Measurements from ENCODE around the gene PPP1R1C.

The PPP1R1C gene

DNA sequence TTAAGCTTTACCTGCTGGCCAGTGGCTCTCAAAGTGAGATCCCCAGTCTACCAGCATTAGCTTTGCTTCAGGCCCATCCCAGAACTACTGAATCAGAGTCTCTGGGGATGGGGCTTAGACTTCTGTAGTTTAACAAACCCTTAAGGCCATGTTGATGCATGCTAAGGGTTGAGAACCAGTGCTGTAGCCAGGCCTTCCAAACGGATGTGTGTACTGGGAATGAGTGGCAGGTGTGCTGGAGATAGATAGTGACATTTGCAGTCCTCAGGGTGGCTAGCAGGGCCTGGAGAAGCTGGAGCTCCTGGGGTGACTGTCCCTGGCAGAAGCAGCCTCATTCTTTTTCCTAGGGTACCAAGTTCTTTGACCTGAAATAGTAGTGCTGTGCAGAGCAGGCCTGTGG is 148.5 kb downstream of the PPP1R1C start:
- H3K4me1 ChIP-seq (ENCODE audit: control insufficient read depth in 2 of 2, insufficient read depth in 2 of 2, low read length in 2 of 2), result no peaks in the 10 kb centered on the region
- no peak overlapping the region for H3K9ac ChIP-seq (ENCODE audit: low read depth in 1 of 2, low read length in 2 of 2)
- H3K9me3 ChIP-seq (ENCODE audit: control insufficient read depth in 2 of 2, low read length in 2 of 2), result no peaks in the 10 kb centered on the region
- H3K36me3 ChIP-seq (ENCODE audit: control insufficient read depth in 2 of 2, insufficient read depth in 2 of 2, low read length in 2 of 2), result no peaks in the 10 kb centered on the region
- H3K27me3 ChIP-seq (ENCODE audit: control insufficient read depth in 2 of 2, insufficient read depth in 2 of 2, low read length in 2 of 2), result no peaks in the 10 kb centered on the region
- H3K4me3 ChIP-seq (ENCODE audit: low read length in 2 of 2), result no peak overlapping the region
- H3K27ac ChIP-seq (ENCODE audit: low read depth in 2 of 2, low read length in 2 of 2), result no peak overlapping the region

DNA sequence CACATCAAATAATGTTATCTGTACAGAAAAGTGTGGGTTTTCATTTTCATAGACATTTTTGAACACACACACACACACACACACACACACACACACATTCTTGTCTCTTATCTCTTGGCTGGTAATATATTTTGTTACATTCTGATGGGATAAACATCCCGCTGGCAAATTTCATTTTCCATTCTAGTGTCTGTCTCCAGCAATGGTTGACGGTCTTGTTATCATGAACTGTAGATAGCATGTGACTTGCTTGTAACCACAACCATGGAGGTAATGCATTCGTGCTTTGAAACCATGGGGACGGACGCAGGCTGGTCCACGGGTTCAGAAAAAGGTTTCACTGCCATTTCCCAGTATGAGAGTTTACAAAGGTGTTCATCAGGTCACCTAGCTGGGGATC is 156.4 kb downstream of the PPP1R1C start:
- no peaks in the 10 kb centered on the region for H3K27me3 ChIP-seq (ENCODE audit: control insufficient read depth in 2 of 2, insufficient read depth in 2 of 2, low read length in 2 of 2)
- H3K36me3 ChIP-seq (ENCODE audit: control insufficient read depth in 2 of 2, insufficient read depth in 2 of 2, low read length in 2 of 2), result no peaks in the 10 kb centered on the region
- H3K4me3 ChIP-seq (ENCODE audit: low read length in 2 of 2), result no peak overlapping the region
- H3K9me3 ChIP-seq (ENCODE audit: control insufficient read depth in 2 of 2, low read length in 2 of 2), result no peaks in the 10 kb centered on the region
- no peak overlapping the region for H3K9ac ChIP-seq (ENCODE audit: low read depth in 1 of 2, low read length in 2 of 2)
- no peak overlapping the region for H3K27ac ChIP-seq (ENCODE audit: low read depth in 2 of 2, low read length in 2 of 2)
- H3K4me1 ChIP-seq (ENCODE audit: control insufficient read depth in 2 of 2, insufficient read depth in 2 of 2, low read length in 2 of 2), result no peaks in the 10 kb centered on the region

DNA sequence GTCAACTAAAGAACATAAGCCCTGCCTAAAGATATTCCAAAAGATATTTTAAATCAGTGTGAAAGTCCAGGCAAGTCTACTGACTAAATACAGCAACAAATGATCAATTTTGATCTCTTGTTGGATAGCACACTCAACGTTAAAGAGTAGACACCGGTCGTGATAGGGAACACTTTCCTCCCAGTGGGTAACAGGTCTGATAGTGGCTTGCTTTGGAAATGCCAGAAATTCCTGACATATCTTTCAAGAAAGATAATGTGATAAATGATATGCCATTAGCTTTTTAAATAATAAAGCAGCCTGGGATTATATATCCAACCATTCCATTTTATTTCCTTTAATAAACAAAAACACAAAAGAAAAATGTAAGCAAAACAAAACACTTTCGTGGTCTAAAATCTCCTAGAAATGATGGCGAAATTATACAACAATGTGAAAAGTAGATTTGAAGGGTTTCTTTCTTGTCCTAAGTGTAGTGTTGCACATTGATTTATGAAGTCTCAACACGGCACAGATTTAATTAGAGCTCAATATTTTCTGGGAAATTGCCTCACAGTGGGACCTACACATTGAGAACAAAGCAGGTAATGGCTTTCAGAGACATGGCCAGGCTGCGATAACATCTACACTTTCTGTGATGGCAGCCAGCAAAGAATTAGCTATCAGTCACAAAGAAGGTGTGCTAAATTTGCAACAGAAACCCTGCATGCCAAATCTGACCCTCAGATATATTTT is 158.6 kb downstream of the PPP1R1C start:
- no peaks in the 10 kb centered on the region for H3K27me3 ChIP-seq (ENCODE audit: control insufficient read depth in 2 of 2, insufficient read depth in 2 of 2, low read length in 2 of 2)
- H3K36me3 ChIP-seq (ENCODE audit: control insufficient read depth in 2 of 2, insufficient read depth in 2 of 2, low read length in 2 of 2), result no peaks in the 10 kb centered on the region
- no peak overlapping the region for H3K4me3 ChIP-seq (ENCODE audit: low read length in 2 of 2)
- no peak overlapping the region for H3K9ac ChIP-seq (ENCODE audit: low read depth in 1 of 2, low read length in 2 of 2)
- H3K4me1 ChIP-seq (ENCODE audit: control insufficient read depth in 2 of 2, insufficient read depth in 2 of 2, low read length in 2 of 2), result no peaks in the 10 kb centered on the region
- H3K9me3 ChIP-seq (ENCODE audit: control insufficient read depth in 2 of 2, low read length in 2 of 2), result no peaks in the 10 kb centered on the region
- H3K27ac ChIP-seq (ENCODE audit: low read depth in 2 of 2, low read length in 2 of 2), result no peak overlapping the region

GRCh38 chr2:182144776-182145165 is 159.1 kb downstream of the PPP1R1C start:
- H3K9ac ChIP-seq (ENCODE audit: low read depth in 1 of 2, low read length in 2 of 2), result no peak overlapping the region
- no peak overlapping the region for H3K27ac ChIP-seq (ENCODE audit: low read depth in 2 of 2, low read length in 2 of 2)
- H3K4me1 ChIP-seq (ENCODE audit: control insufficient read depth in 2 of 2, insufficient read depth in 2 of 2, low read length in 2 of 2), result no peaks in the 10 kb centered on the region
- H3K27me3 ChIP-seq (ENCODE audit: control insufficient read depth in 2 of 2, insufficient read depth in 2 of 2, low read length in 2 of 2), result no peaks in the 10 kb centered on the region
- H3K36me3 ChIP-seq (ENCODE audit: control insufficient read depth in 2 of 2, insufficient read depth in 2 of 2, low read length in 2 of 2), result no peaks in the 10 kb centered on the region
- H3K4me3 ChIP-seq (ENCODE audit: low read length in 2 of 2), result no peak overlapping the region
- H3K9me3 ChIP-seq (ENCODE audit: control insufficient read depth in 2 of 2, low read length in 2 of 2), result no peaks in the 10 kb centered on the region

GRCh38 chr2:182148344-182148743 is 162.7 kb downstream of the PPP1R1C start:
- H3K9ac ChIP-seq (ENCODE audit: low read depth in 1 of 2, low read length in 2 of 2), result no peak overlapping the region
- H3K4me1 ChIP-seq (ENCODE audit: control insufficient read depth in 2 of 2, insufficient read depth in 2 of 2, low read length in 2 of 2), result no peaks in the 10 kb centered on the region
- no peak overlapping the region for H3K27ac ChIP-seq (ENCODE audit: low read depth in 2 of 2, low read length in 2 of 2)
- no peaks in the 10 kb centered on the region for H3K27me3 ChIP-seq (ENCODE audit: control insufficient read depth in 2 of 2, insufficient read depth in 2 of 2, low read length in 2 of 2)
- no peaks in the 10 kb centered on the region for H3K36me3 ChIP-seq (ENCODE audit: control insufficient read depth in 2 of 2, insufficient read depth in 2 of 2, low read length in 2 of 2)
- no peaks in the 10 kb centered on the region for H3K9me3 ChIP-seq (ENCODE audit: control insufficient read depth in 2 of 2, low read length in 2 of 2)
- no peak overlapping the region for H3K4me3 ChIP-seq (ENCODE audit: low read length in 2 of 2)

DNA sequence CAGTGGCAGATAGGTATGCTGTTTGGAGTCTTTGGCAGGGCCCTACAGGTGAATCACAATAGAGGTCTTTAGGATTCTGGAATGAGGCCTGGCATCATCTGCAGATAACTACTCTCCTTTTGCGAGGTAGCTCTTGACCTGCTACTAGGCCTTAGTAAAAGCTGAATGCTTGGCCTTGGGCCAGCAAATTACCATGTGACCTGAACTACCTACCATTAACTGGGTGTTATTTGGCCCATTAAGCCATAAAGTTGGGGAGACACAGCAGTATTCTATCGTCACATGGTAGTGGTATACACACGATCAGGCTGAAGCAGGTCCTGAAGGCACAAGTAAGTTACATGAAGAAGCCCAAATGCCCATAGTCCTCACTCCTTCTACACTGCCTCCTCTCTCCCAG is 178.2 kb downstream of the PPP1R1C start:
- H3K9me3 ChIP-seq (ENCODE audit: control insufficient read depth in 2 of 2, low read length in 2 of 2), result no peaks in the 10 kb centered on the region

GRCh38 chr2:182164686-182165085 is 179.0 kb downstream of the PPP1R1C start:
- H3K9me3 ChIP-seq (ENCODE audit: control insufficient read depth in 2 of 2, low read length in 2 of 2), result no peaks in the 10 kb centered on the region
- H3K4me1 ChIP-seq (ENCODE audit: control insufficient read depth in 2 of 2, insufficient read depth in 2 of 2, low read length in 2 of 2), result no peaks in the 10 kb centered on the region
- H3K9ac ChIP-seq (ENCODE audit: low read depth in 1 of 2, low read length in 2 of 2), result no peak overlapping the region
- no peaks in the 10 kb centered on the region for H3K27me3 ChIP-seq (ENCODE audit: control insufficient read depth in 2 of 2, insufficient read depth in 2 of 2, low read length in 2 of 2)
- H3K27ac ChIP-seq (ENCODE audit: low read depth in 2 of 2, low read length in 2 of 2), result no peak overlapping the region
- no peaks in the 10 kb centered on the region for H3K36me3 ChIP-seq (ENCODE audit: control insufficient read depth in 2 of 2, insufficient read depth in 2 of 2, low read length in 2 of 2)
- no peak overlapping the region for H3K4me3 ChIP-seq (ENCODE audit: low read length in 2 of 2)

More for the DNA sequence above, 178.2 kb downstream of the PPP1R1C start:
- Histone ChIP-seq H3K9ac (ENCODE audit: low read depth in 1 of 2, low read length in 2 of 2) (no peak overlapping the region), H3K27me3 (ENCODE audit: control insufficient read depth in 2 of 2, insufficient read depth in 2 of 2, low read length in 2 of 2) (no peaks in the 10 kb centered on the region), H3K27ac (ENCODE audit: low read depth in 2 of 2, low read length in 2 of 2) (no peak overlapping the region), H3K36me3 (ENCODE audit: control insufficient read depth in 2 of 2, insufficient read depth in 2 of 2, low read length in 2 of 2) (no peaks in the 10 kb centered on the region), H3K4me1 (ENCODE audit: control insufficient read depth in 2 of 2, insufficient read depth in 2 of 2, low read length in 2 of 2) (no peaks in the 10 kb centered on the region), H3K4me3 (ENCODE audit: low read length in 2 of 2) (no peak overlapping the region)

- Histone ChIP-seq H3K36me3 (ENCODE audit: control insufficient read depth in 2 of 2, insufficient read depth in 2 of 2, low read length in 2 of 2) (no peaks in the 10 kb centered on the region), H3K4me3 (ENCODE audit: low read length in 2 of 2) (no peak overlapping the region), H3K9me3 (ENCODE audit: control insufficient read depth in 2 of 2, low read length in 2 of 2) (no peaks in the 10 kb centered on the region), H3K4me1 (ENCODE audit: control insufficient read depth in 2 of 2, insufficient read depth in 2 of 2, low read length in 2 of 2) (no peaks in the 10 kb centered on the region), H3K27me3 (ENCODE audit: control insufficient read depth in 2 of 2, insufficient read depth in 2 of 2, low read length in 2 of 2) (no peaks in the 10 kb centered on the region), H3K27ac (ENCODE audit: low read depth in 2 of 2, low read length in 2 of 2) (no peak overlapping the region), H3K9ac (ENCODE audit: low read depth in 1 of 2, low read length in 2 of 2) (no peak overlapping the region)
Observed at GRCh38 chr2:182165202-182165601, 179.5 kb downstream of the PPP1R1C start.

- no peaks in the 10 kb centered on the region for H3K36me3 ChIP-seq (ENCODE audit: control insufficient read depth in 2 of 2, insufficient read depth in 2 of 2, low read length in 2 of 2)
- H3K27ac ChIP-seq (ENCODE audit: low read depth in 2 of 2, low read length in 2 of 2), result no peak overlapping the region
- H3K9me3 ChIP-seq (ENCODE audit: control insufficient read depth in 2 of 2, low read length in 2 of 2), result no peaks in the 10 kb centered on the region
- no peak overlapping the region for H3K4me3 ChIP-seq (ENCODE audit: low read length in 2 of 2)
- H3K4me1 ChIP-seq (ENCODE audit: control insufficient read depth in 2 of 2, insufficient read depth in 2 of 2, low read length in 2 of 2), result no peaks in the 10 kb centered on the region
- no peaks in the 10 kb centered on the region for H3K27me3 ChIP-seq (ENCODE audit: control insufficient read depth in 2 of 2, insufficient read depth in 2 of 2, low read length in 2 of 2)
- no peak overlapping the region for H3K9ac ChIP-seq (ENCODE audit: low read depth in 1 of 2, low read length in 2 of 2)
Observed at GRCh38 chr2:182166406-182166805, 180.8 kb downstream of the PPP1R1C start.

DNA sequence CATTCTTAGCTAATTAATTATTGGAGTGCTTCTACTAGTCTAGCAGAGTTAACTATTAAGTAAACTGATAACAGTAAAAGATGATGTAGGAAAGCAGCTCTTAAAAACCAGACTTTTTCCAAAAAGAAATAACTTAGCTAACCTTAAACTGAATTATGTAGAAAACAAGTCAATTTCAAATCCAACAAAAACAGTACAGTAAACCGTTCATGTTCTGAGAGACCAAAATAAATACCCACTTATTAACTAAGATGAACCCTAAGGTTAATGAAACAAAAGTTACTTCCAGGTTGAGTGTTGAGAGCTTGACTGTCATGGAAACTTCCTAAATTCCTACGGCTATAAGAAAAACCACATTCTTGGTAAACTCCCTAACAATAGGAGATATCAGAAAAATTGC is 181.2 kb downstream of the PPP1R1C start:
- H3K4me1 ChIP-seq (ENCODE audit: control insufficient read depth in 2 of 2, insufficient read depth in 2 of 2, low read length in 2 of 2), result no peaks in the 10 kb centered on the region
- no peaks in the 10 kb centered on the region for H3K27me3 ChIP-seq (ENCODE audit: control insufficient read depth in 2 of 2, insufficient read depth in 2 of 2, low read length in 2 of 2)
- no peak overlapping the region for H3K4me3 ChIP-seq (ENCODE audit: low read length in 2 of 2)
- H3K27ac ChIP-seq (ENCODE audit: low read depth in 2 of 2, low read length in 2 of 2), result no peak overlapping the region
- H3K36me3 ChIP-seq (ENCODE audit: control insufficient read depth in 2 of 2, insufficient read depth in 2 of 2, low read length in 2 of 2), result no peaks in the 10 kb centered on the region
- no peak overlapping the region for H3K9ac ChIP-seq (ENCODE audit: low read depth in 1 of 2, low read length in 2 of 2)
- no peaks in the 10 kb centered on the region for H3K9me3 ChIP-seq (ENCODE audit: control insufficient read depth in 2 of 2, low read length in 2 of 2)
